NT2/D1 (cell line): Measurements from ENCODE around the gene CDK19.

ENCODE experiments used
- DNase-seq: peaks from one replicate; pipeline ENCODE4 v3.0.0-alpha.2; 2011; ENCODE audit warnings: low read depth, low spot score
- H3K27me3 ChIP-seq: 2 replicates; pipeline ENCODE4 v1.6.0; 2011; ENCODE audit warnings: mild to moderate bottlenecking; ENCODE audit not compliant: insufficient read length, insufficient read depth
- H3K36me3 ChIP-seq: 2 replicates; pipeline ENCODE4 v1.6.1; 2011; ENCODE audit warnings: mild to moderate bottlenecking, low read length, mixed read lengths; ENCODE audit not compliant: insufficient read depth, insufficient read length
- H3K4me1 ChIP-seq: 2 replicates; pipeline ENCODE4 v1.5.1; 2011; ENCODE audit not compliant: insufficient read depth, insufficient read length
- H3K4me3 ChIP-seq: 2 replicates; pipeline ENCODE4 v1.5.1; 2011; ENCODE audit warnings: low read depth; ENCODE audit not compliant: insufficient read length
- H3K9ac ChIP-seq: 2 replicates; pipeline ENCODE4 v1.6.0; 2011; ENCODE audit warnings: low read depth; ENCODE audit not compliant: insufficient read length
- H3K9me3 ChIP-seq: 2 replicates; pipeline ENCODE4 v1.5.1; 2011; ENCODE audit warnings: mild to moderate bottlenecking, low read length; ENCODE audit not compliant: insufficient read depth
- SUZ12 ChIP-seq: IDR thresholded peaks from 2 replicates; pipeline ENCODE4 v1.6.1; 2011; ENCODE audit not compliant: insufficient read length, insufficient read depth; ENCODE audit errors: extremely low read depth
- YY1 ChIP-seq: IDR thresholded peaks from 2 replicates; pipeline ENCODE4 v1.6.1; 2011; ENCODE audit not compliant: insufficient read length, insufficient read depth
- ZNF274 ChIP-seq: IDR thresholded peaks from 2 replicates; pipeline ENCODE4 v1.6.1; 2011; ENCODE audit warnings: mild to moderate bottlenecking, low read depth, low read length

The CDK19 gene

GRCh38 chr6:110573136-110573535 is 242.1 kb downstream of the CDK19 start:
- no peaks in the 10 kb centered on the region for H3K9me3 ChIP-seq
- no peaks in the 10 kb centered on the region for H3K36me3 ChIP-seq
- H3K4me1 ChIP-seq = no peaks in the 10 kb centered on the region
- no peaks in the 10 kb centered on the region for H3K27me3 ChIP-seq
- no peak overlapping the region for H3K9ac ChIP-seq
- TF ChIP-seq YY1 = no peak
- no peak for TF ChIP-seq SUZ12
- no peak for TF ChIP-seq ZNF274
- H3K4me3 ChIP-seq = no peak overlapping the region
- no peak for DNase-seq

GRCh38 chr6:110567957-110568696 is 247.1 kb downstream of the CDK19 start:
- Histone ChIP-seq H3K9me3 (no peaks in the 10 kb centered on the region), H3K9ac (no peak overlapping the region), H3K27me3 (no peaks in the 10 kb centered on the region), H3K4me1 (no peaks in the 10 kb centered on the region), H3K36me3 (no peaks in the 10 kb centered on the region), H3K4me3 (no peak overlapping the region)
- TF ChIP-seq ZNF274 = no peak
- TF ChIP-seq SUZ12 = no peak
- no peak for TF ChIP-seq YY1
- DNase-seq = no peak

- Histone ChIP-seq H3K4me3 (no peak overlapping the region), H3K27me3 (no peaks in the 10 kb centered on the region), H3K9ac (no peak overlapping the region), H3K36me3 (no peaks in the 10 kb centered on the region), H3K4me1 (no peaks in the 10 kb centered on the region), H3K9me3 (no peaks in the 10 kb centered on the region; the same call in 1 of the 2 replicates)
- no peak for DNase-seq
- TF ChIP-seq YY1 = no peak
- TF ChIP-seq ZNF274 = no peak
- no peak for TF ChIP-seq SUZ12
Observed at GRCh38 chr6:110566346-110567125, 248.7 kb downstream of the CDK19 start.

DNA sequence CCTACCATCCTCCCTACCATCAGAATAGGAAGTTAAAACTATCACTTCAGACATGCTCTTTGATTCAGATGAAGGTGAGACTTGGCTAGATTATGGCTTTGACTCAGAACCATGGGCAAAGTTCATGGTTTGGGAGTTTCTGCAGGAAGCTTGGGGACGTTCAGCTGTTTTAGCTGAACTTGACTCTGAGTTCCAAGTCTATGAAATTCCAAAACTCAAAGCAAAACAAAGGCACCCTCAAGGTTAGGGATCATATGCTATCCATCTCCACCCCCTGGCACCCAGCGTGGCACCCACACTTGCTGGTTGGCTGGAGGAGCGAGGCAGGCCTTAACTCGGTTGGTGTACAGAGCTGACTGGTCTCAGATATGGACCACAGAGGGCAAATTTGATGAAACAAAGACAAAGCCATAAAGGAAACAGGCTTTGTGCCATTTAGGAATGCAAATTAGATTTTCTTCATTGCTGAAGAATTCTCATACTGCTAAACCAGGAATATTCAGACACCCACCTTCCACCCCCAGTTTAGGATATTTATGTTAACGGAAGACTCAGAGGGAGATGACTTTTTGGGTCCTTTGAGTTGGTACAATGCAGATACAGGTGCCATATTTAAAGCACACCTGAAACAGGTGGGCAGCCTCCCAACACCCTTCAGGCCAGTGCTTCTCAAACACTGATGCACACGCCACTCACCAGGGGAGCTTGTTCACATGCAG is 250.4 kb downstream of the CDK19 start:
- no peaks in the 10 kb centered on the region for H3K36me3 ChIP-seq
- H3K9me3 ChIP-seq = no peaks in the 10 kb centered on the region; the same call in 1 of the 2 replicates
- H3K4me1 ChIP-seq = no peaks in the 10 kb centered on the region
- TF ChIP-seq ZNF274 (no peak), SUZ12 (no peak), YY1 (no peak)
- no peak for DNase-seq
- H3K27me3 ChIP-seq = no peaks in the 10 kb centered on the region
- H3K9ac ChIP-seq = no peak overlapping the region
- H3K4me3 ChIP-seq = no peak overlapping the region

GRCh38 chr6:110563711-110564110 is 251.6 kb downstream of the CDK19 start:
- H3K9ac ChIP-seq = no peak overlapping the region
- no peaks in the 10 kb centered on the region; the same call in 1 of the 2 replicates for H3K9me3 ChIP-seq
- no peaks in the 10 kb centered on the region for H3K36me3 ChIP-seq
- no peaks in the 10 kb centered on the region for H3K4me1 ChIP-seq
- H3K27me3 ChIP-seq = no peaks in the 10 kb centered on the region
- DNase-seq = no peak
- H3K4me3 ChIP-seq = no peak overlapping the region
- TF ChIP-seq YY1 = no peak
- no peak for TF ChIP-seq SUZ12
- no peak for TF ChIP-seq ZNF274

DNA sequence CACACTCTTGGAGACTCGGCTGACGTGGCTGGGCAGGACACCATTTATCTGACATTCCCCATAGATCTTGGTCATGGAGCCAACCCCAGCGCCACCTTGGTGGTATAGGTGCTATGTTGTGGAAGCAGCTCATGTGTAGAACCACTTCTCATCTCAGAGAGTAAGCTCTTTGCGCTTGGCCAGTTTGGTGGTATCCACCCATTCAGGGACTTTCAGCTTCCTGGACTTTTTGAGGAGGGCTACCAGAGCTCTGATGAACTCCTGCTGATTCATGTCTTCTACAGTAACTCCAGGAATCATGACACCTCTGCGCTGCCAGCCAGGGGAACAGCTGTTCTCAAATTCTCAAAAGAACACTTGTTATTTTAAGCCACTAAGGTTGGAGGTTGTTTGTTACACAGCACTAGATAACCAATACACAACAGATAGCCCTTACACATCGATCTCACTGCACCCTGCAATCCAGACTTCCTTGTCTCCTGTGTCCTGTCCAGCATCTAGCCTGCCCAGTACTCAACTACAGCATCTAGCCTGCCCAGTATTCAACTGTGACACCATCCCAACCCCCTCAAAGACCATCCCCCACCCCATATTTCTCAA is 252.9 kb downstream of the CDK19 start:
- no peaks in the 10 kb centered on the region for H3K36me3 ChIP-seq
- H3K9ac ChIP-seq = no peak overlapping the region
- TF ChIP-seq ZNF274 = no peak
- TF ChIP-seq SUZ12 = no peak
- TF ChIP-seq YY1 = no peak
- H3K4me3 ChIP-seq = no peak overlapping the region
- no peaks in the 10 kb centered on the region; the same call in 1 of the 2 replicates for H3K9me3 ChIP-seq
- H3K27me3 ChIP-seq = no peaks in the 10 kb centered on the region
- H3K4me1 ChIP-seq = no peaks in the 10 kb centered on the region
- no peak for DNase-seq

GRCh38 chr6:110561696-110562095 is 253.6 kb downstream of the CDK19 start:
- no peak for TF ChIP-seq ZNF274
- TF ChIP-seq YY1 = no peak
- TF ChIP-seq SUZ12 = no peak
- H3K36me3 ChIP-seq = no peaks in the 10 kb centered on the region
- no peak overlapping the region for H3K9ac ChIP-seq
- no peaks in the 10 kb centered on the region for H3K27me3 ChIP-seq
- H3K9me3 ChIP-seq = no peaks in the 10 kb centered on the region; the same call in 1 of the 2 replicates
- DNase-seq = no peak
- no peak overlapping the region for H3K4me3 ChIP-seq
- no peaks in the 10 kb centered on the region for H3K4me1 ChIP-seq
